NCI-H510A treated with DMSO at 0.1 percent for 48 hours (cell line): ENCODE results near the gene PKD1L1.
"Not testable (repeated sequence)": the region's sequence is repeated elsewhere in the genome, so short reads cannot be mapped to it uniquely, and the experiment has no call there.

Experiments
- DNase-seq: peaks from one replicate; lab custom pipeline; 2025; lab: John Stamatoyannopoulos, UW

PKD1L1 gene

GRCh38 chr7:47818796-47819606, 129.3 kb downstream of the PKD1L1 start:
- peak; percentile 62 for DNase-seq

GRCh38 chr7:47817917-47818316, 130.3 kb downstream of the PKD1L1 start:
- no peak for DNase-seq

DNA sequence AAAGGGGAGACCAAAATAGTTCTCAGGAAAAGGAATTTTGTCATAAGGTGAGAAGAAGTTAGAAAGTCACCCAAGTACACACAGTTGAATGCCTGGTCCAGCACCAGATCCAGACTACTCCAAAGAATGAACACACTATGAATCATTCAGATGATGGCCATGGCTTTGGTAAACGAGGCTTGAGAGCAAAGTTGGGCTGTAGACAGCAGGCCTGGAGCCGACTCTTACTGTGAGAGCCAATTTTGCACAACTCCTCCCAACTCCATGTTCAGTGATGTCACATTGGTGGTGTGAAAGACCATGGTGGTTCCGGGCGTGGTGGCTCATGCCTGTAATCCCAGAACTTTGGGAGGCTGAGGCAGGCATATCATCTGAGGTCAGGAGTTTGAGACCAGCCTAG, 131.6 kb downstream of the PKD1L1 start:
- no peak for DNase-seq

GRCh38 chr7:47815867-47816266, 132.4 kb downstream of the PKD1L1 start:
- DNase-seq, result no peak

DNA sequence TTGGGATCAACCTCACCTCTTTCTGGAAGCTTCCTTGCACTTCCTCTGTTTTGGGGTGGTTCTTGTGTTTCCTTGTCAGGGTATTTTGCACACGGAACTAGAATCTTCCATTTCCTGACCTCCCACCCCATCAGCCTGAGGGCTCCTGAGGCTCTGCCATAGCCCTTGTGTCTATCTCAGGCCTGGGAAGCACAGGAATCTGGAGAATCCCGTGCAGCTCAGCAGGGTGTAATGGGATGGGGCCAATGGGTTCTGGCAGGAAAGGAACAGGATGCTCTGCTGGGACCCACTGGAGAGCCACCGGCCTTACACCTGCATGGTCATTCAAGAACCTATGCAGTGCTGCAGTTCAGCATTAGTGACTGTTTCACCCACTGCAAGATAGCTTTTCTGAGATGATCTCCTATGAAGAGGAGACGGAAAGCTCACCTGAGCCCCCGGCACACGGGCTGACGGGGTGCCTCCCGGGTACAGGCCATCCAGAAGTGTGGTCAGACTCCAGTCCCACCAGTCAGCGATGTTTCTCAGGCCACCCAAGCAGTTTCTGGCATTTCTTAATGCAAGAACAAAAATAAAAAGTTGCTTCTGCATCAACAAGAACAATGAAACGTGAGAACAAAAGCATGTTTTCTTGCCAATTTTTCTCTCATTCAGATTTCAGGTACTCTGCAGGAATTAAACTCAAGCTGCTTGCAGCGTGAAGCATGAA, 133.2 kb downstream of the PKD1L1 start:
- no peak for DNase-seq

DNA sequence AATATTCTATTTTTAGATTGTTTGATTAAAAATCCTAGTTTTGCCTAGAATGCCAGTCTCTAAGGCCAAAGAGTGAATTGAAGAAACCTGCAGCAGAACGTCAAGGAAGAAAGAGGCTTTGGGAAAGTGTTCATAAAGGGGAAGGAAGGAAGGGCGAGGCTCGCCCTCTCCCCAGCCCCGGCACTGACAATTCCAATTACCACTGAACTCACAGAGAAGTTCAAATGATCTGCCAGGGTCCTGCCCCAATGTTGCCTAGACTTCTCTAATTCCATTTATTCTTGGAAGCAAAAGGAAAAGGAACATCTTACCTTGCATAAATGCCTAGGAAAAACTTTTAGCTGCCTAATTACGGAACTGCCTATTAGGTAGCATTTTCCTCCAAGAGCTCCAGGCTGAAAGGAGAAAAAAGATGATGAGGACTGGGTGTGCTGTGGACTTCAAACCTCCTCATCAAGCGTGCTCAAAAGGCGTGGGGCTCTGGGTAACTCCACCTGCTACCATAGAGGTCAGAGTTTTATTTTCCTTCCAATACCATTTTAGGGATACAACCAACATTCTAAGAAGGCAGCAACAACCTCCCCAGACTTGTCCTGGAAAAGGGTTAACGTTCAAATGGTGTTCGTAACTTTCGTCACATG, 134.5 kb downstream of the PKD1L1 start:
- no peak for DNase-seq

DNA sequence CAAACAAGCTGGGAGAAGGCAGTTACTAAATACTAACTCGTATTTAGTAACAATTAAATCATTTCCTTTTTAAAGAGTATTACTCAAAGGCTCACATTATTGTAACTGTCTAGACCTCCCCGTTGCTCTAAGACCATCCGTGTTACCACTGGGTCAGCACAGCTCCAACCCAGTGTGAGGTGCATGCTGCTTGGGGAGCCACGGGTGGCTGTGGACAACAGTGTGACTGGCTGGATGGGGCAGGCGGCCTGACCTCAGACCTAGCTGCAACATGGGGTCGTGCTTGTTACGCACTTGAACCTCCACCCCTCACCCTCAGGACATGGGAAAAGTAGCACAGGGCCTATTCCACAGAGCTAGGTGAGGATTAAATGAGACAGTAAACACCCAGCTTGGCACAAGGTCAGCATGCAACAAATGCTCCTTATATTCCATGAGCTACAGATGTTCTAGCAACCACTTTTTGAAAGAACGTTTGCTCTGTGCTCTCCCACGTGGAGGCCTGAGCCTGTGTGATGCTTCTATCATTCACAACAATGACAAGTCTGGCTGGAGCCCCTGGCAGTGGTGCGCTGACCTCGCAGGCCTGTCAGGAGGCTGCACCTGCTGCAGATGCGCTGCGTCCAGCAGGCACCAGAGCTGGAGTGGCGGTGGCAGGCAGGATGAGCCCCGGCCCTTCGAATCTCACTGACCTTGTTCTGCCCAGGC, 135.7 kb downstream of the PKD1L1 start:
- no peak for DNase-seq

- no peak for DNase-seq
Observed at GRCh38 chr7:47811632-47812380, 136.5 kb downstream of the PKD1L1 start.

DNA sequence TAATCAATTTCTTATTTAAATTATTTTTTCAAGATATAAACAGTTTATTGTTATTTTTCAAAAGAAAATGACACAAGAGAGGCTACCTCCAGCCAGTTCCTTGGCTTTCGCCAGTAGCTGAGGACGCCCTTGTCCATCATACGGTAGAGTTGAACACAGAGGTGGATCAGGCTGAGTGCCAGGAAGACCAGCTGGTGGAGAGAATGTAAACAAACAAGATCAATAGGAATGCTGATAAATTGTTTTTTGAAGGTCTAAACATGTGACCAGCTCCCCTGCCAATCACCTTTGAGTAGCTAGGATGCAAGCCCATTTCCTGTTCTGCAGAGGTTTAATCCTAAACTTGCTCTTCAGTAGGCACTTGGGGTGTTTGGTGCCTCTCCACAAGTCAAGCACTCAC, 138.9 kb downstream of the PKD1L1 start:
- DNase-seq, result peak; percentile 4

GRCh38 chr7:47808321-47808720, 139.9 kb downstream of the PKD1L1 start:
- no peak for DNase-seq

GRCh38 chr7:47807756-47808155, 140.5 kb downstream of the PKD1L1 start:
- no peak for DNase-seq

DNA sequence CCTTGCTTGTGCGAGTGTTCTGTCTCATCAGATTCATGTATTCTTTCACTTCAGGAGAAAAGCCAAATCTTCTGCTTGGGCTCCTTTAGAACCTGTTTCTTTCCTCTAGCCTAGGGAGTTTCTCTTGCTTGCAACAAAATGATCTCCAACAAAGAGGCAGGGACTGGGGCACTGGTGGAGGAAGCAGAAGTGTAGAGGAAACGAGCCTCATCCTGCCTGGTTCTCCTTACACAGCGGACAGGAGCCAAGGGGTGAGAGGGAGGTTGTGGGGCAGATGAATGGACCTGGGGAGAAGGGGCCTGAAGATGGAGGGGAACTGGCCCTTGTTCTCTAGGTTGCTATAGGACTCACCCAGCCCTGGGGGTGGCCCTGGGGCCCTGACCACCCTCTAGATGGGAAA, 141.1 kb downstream of the PKD1L1 start:
- DNase-seq, result no peak

GRCh38 chr7:47806701-47807103, 141.6 kb downstream of the PKD1L1 start:
- DNase-seq, result no peak

DNA sequence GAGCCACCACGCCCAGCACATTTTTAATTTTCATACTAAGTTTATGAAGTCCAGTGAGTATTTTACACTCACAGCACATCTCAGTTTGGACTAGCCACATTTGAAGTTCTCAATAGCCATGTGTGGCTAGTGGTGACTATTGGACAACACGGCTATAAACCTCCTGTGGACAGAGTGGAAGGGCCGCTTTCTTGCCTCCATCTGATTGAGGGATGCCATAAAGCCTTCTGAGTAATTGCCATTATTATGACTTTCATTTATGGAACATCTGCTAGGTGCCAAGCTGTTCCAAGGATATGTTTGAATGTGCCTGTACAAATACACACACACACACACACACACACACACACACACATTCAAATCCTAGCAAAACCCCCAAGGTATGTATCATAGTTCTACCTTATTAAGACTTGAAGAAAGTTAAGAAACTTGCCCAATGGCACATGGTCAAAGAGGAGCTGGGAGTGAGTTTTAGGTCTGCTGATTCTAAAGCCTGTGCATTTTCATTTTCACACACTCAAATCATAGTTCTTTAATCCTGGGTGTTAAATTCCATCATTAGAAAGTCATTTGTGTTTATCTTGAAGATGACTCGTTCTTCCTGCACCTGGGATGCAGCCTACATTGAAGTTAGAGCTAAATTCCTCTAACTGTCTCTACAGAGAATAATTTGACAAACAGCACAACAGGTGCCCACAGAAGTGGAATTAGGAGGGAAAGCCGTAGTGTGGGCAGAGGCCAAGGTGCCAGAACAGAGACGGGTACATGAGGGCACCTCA, 143.3 kb downstream of the PKD1L1 start:
- no peak for DNase-seq

GRCh38 chr7:47803846-47804245, 144.4 kb downstream of the PKD1L1 start:
- DNase-seq, result no peak

GRCh38 chr7:47803025-47803424, 145.2 kb downstream of the PKD1L1 start:
- DNase-seq, result no peak

DNA sequence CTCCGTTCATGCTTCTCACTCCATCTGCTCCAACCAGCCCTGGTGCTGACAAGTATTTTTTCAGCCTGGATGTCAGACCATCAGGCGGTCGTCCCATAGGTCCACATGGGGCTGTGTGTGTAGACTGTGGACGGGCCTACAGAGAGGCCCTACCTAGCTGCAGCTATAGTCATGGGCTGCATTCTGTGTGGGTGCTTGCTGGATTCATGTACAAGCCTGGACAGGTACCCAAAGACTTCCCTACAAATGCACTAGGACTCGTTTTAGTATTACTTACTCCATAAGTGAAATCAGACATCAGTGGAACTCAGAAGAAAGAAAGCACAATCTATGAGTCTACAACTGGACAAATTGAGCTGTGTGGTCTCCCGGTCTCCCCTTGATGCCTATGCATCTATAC, 146.8 kb downstream of the PKD1L1 start:
- no peak for DNase-seq

GRCh38 chr7:47799524-47799923, 148.7 kb downstream of the PKD1L1 start:
- DNase-seq, result no peak

DNA sequence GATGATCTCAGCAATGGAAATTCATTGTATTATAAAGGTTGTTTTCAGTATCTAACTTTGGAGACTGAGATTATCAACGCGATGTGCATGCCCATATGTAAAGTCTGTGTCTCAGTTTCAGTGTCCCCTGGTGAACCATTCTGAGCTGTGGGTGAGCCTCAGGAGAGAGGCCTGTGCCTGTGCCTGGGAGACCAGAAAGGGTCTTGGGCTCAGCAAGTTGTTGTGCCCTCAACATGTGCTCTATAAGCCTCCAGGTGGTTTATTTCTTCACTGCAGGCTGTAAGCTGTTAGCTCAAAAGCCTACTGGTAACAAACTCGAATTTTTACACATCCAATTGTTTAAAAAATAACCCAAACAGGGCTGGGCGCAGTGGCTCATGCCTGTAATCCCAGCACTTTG, 151.9 kb downstream of the PKD1L1 start:
- DNase-seq, result no peak

- DNase-seq, result no peak
Observed at GRCh38 chr7:47795631-47796030, 152.6 kb downstream of the PKD1L1 start.

DNA sequence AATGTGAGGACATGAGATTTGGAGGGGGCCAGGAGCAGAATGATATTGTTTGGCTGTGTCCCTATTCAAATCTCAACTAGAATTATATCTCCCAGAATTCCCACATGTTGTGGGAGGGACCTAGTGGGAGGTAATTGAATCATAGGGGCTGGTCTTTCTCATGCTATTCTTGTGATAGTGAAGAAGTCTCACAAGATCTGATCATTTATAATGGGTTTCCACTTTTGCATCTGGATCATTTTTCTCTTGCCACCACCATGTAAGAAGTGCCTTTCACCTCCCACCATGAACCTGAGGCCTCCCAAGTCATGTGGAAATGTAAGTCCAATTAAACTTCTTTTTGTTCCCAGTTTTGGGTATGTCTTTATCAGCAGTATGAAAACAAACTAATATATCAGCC, 153.1 kb downstream of the PKD1L1 start:
- not testable (repeated sequence) for DNase-seq
